Measurements from ENCODE around the gene LHX2. TPM values are rescaled to one million over a fixed set of nuclear protein-coding genes. Genes with fewer than 3 reads are reported as not detected.

The LHX2 gene
- polyA plus RNA-seq, 4 donors, result 0.14 to 0.29 (median 0.25) TPM; not detected in 1

- no peak for DNase-seq (ENCODE audit: low read depth in 4 of 4, low spot score in 2 of 4)
Observed at GRCh38 chr9:124050955-124051354, 39.4 kb downstream of the LHX2 start.

GRCh38 chr9:124052401-124052800, 40.8 kb downstream of the LHX2 start:
- no peak for DNase-seq (ENCODE audit: low read depth in 4 of 4, low spot score in 2 of 4)

- DNase-seq (ENCODE audit: low read depth in 4 of 4, low spot score in 2 of 4), result no peak
Observed at GRCh38 chr9:124054582-124055227, 43.1 kb downstream of the LHX2 start.

- no peak for DNase-seq (ENCODE audit: low read depth in 4 of 4, low spot score in 2 of 4)
Observed at GRCh38 chr9:124060844-124061605, 49.5 kb downstream of the LHX2 start.

GRCh38 chr9:124062172-124062571, 50.6 kb downstream of the LHX2 start:
- no peak for DNase-seq (ENCODE audit: low read depth in 4 of 4, low spot score in 2 of 4)

- no peak for DNase-seq (ENCODE audit: low read depth in 4 of 4, low spot score in 2 of 4)
Observed at GRCh38 chr9:124066783-124067577, 55.4 kb downstream of the LHX2 start.

GRCh38 chr9:124068251-124068650, 56.7 kb downstream of the LHX2 start:
- no peak for DNase-seq (ENCODE audit: low read depth in 4 of 4, low spot score in 2 of 4)

- no peak for DNase-seq (ENCODE audit: low read depth in 4 of 4, low spot score in 2 of 4)
Observed at GRCh38 chr9:124074746-124075145, 63.2 kb downstream of the LHX2 start.

- DNase-seq (ENCODE audit: low read depth in 4 of 4, low spot score in 2 of 4), result no peak
Observed at GRCh38 chr9:124075761-124076160, 64.2 kb downstream of the LHX2 start.

- DNase-seq (ENCODE audit: low read depth in 4 of 4, low spot score in 2 of 4), result no peak
Observed at GRCh38 chr9:124077915-124078572, 66.5 kb downstream of the LHX2 start.

GRCh38 chr9:124078641-124079040, 67.1 kb downstream of the LHX2 start:
- DNase-seq (ENCODE audit: low read depth in 4 of 4, low spot score in 2 of 4), result no peak

GRCh38 chr9:124079176-124079925, 67.8 kb downstream of the LHX2 start:
- no peak for DNase-seq (ENCODE audit: low read depth in 4 of 4, low spot score in 2 of 4)

GRCh38 chr9:124082622-124083021, 71.1 kb downstream of the LHX2 start:
- no peak for DNase-seq (ENCODE audit: low read depth in 4 of 4, low spot score in 2 of 4)

Other genes starting within 250 kb of the LHX2 start
- 10 to 100 TPM; 19.1 to 24.5 (median 22.8) TPM for gene DENND1A, start 81.6 kb upstream of the LHX2 start, polyA plus RNA-seq (ENCODE audit: insufficient read length in 4 of 4)
- 10 to 100 TPM; 26.9 to 34.9 (median 29.6) TPM for gene NEK6, start 246.2 kb downstream of the LHX2 start, polyA plus RNA-seq (ENCODE audit: insufficient read length in 4 of 4)

Measured in left renal cortex interstitium (tissue), 4 donors.